K562 (cell line): ENCODE data around the gene CSNK1D. TPM values are rescaled to one million over a fixed set of nuclear protein-coding genes. Genes with fewer than 3 reads are reported as not detected.

Source experiments
- ATF6 ChIP-seq: sonication (generic); formaldehyde crosslinking; IDR thresholded peaks from 2 replicates; pipeline ENCODE4 v1.4.0; 2020; ENCODE audit warnings: mild to moderate bottlenecking, missing genetic modification reagents
- ATF7 ChIP-seq: fragments of 450-650 bp; IDR thresholded peaks from 2 replicates; pipeline ENCODE4 v1.7.1; 2014; ENCODE audit warnings: mild to moderate bottlenecking, moderate library complexity
- ELF1 ChIP-seq: fragments of 200-800 bp; sonication (Bioruptor generic); IDR thresholded peaks from 2 replicates; pipeline ENCODE4 v1.6.1; 2016; ENCODE audit warnings: missing genetic modification characterization, missing compliant biosample characterization
- ETS2 ChIP-seq: IDR thresholded peaks from 2 replicates; pipeline ENCODE4 v1.6.1; 2016; ENCODE audit warnings: borderline replicate concordance, missing genetic modification characterization, mild to moderate bottlenecking, moderate library complexity, missing compliant biosample characterization; ENCODE audit not compliant: poor library complexity, severe bottlenecking
- FOXO4 ChIP-seq: fragments of 450-650 bp; formaldehyde crosslinking; IDR thresholded peaks from 2 replicates; pipeline ENCODE4 v1.4.0; 2020; ENCODE audit warnings: mild to moderate bottlenecking, moderate library complexity
- NELFE ChIP-seq: IDR thresholded peaks from 2 replicates; pipeline ENCODE4 v1.6.1; 2011; ENCODE audit warnings: mild to moderate bottlenecking; ENCODE audit not compliant: insufficient read depth, insufficient read length
- REST ChIP-seq, 2 experiments: fragments of 450-650 bp; formaldehyde crosslinking in 1 of 2; IDR thresholded peaks; 2 replicates each; pipeline versions ENCODE4 v1.4.0 to v1.6.1; 2014 to 2020; ENCODE audit warnings: mild to moderate bottlenecking in 2 of 2, borderline replicate concordance in 1 of 2, low read depth in 1 of 2
- SIN3A ChIP-seq, 2 experiments: fragments of 150-350 bp in 1 of 2; IDR thresholded peaks; 2 replicates each; pipeline ENCODE4 v1.6.1; 2011 to 2016; ENCODE audit warnings: borderline replicate concordance in 2 of 2, low read depth in 2 of 2, low read length in 2 of 2, mild to moderate bottlenecking in 2 of 2, moderate library complexity in 2 of 2; ENCODE audit not compliant: control insufficient read depth in 1 of 2
- ZBTB7A ChIP-seq: IDR thresholded peaks from 2 replicates; pipeline ENCODE4 v1.6.1; 2011; ENCODE audit warnings: low read depth, mild to moderate bottlenecking, low read length, moderate library complexity, borderline replicate concordance; ENCODE audit not compliant: control insufficient read depth
- ZNF639 ChIP-seq, 2 experiments: fragments of 200-800 bp in 1 of 2; sonication (Bioruptor generic) in 1 of 2; sonication (generic) in 1 of 2; formaldehyde crosslinking in 1 of 2; IDR thresholded peaks in 1 of 2; conservative IDR thresholded peaks in 1 of 2; 2 replicates each; pipeline versions ENCODE4 v1.5.0 to v1.6.1; 2016 to 2020; ENCODE audit warnings: missing compliant biosample characterization in 1 of 2, missing genetic modification characterization in 1 of 2, missing genetic modification reagents in 1 of 2
- ZNF780A ChIP-seq: fragments of 250-450 bp; sonication (Bioruptor Pico); IDR thresholded peaks from 2 replicates; pipeline ENCODE4 v1.5.0; 2021; ENCODE audit warnings: mild to moderate bottlenecking
- polyA plus RNA-seq, 8 experiments: library from polyadenylated mRNA; depleted of rRNA in 4 of 8; stranded (reverse) in 5 of 8; unstranded in 3 of 8; fragments of >200 nt; fragmentation: Nextera tagmentation in 2 of 8; fragmentation: Illumina TruSeq in 1 of 8; extraction: Ambion mirVana in 2 of 8; extraction: Trizol in 1 of 8; gene quantifications; 2 replicates each; pipeline versions ENCODE4 v1.2.1 to v1.2.3, GENCODE V29; 2011 to 2014; ENCODE audit warnings: inconsistent platforms in 1 of 8, missing spikeins in 1 of 8
- total RNA-seq, 7 experiments: library from RNA; depleted of rRNA in 6 of 7; stranded (reverse); fragments of >200 nt in 6 of 7; fragmentation: Illumina TruSeq in 2 of 7; extraction: Trizol in 2 of 7; gene quantifications; 2 replicates each; pipeline versions ENCODE4 v1.2.1 to v1.2.3, GENCODE V29; 2011 to 2021; ENCODE audit warnings: low replicate concordance in 1 of 7

CSNK1D gene
- total and polyA plus RNA-seq, 9 of the 15 experiments (the other 6 are each of a cell fraction or from before 2014, with no cell fraction given), result 6.5 to 133 (median 41.3) TPM

- peak; percentile 97 for TF ChIP-seq REST (IDR thresholded peaks at IDR 0.05; ENCODE audit: borderline replicate concordance)
- TF ChIP-seq REST (CRISPR knock-in tag; IDR thresholded peaks at IDR 0.05; ENCODE audit: low read depth), result no peak
- TF ChIP-seq ZNF639 (CRISPR knock-in tag; conservative IDR thresholded peaks at IDR 0.05 in 1 of 2, IDR thresholded peaks at IDR 0.05 in 1 of 2), result peak in 1 of 2 experiments; percentile 72; a peak in 2 of 4 replicates
- TF ChIP-seq ZBTB7A, result no peak
- TF ChIP-seq ELF1, result peak; percentile 77
- no peak for TF ChIP-seq NELFE
- peak; percentile 67 to 90; a peak in 2 of 4 replicates for TF ChIP-seq SIN3A (IDR thresholded peaks at IDR 0.05; ENCODE audit: borderline replicate concordance in 2 of 2, control insufficient read depth in 1 of 2, low read depth in 2 of 2, low read length in 2 of 2)
- TF ChIP-seq FOXO4 (CRISPR knock-in tag), result no peak
- no peak for TF ChIP-seq ETS2 (tag)
- peak; percentile 92 for TF ChIP-seq ATF7
- no peak for TF ChIP-seq ZNF780A
- no peak for TF ChIP-seq ATF6 (CRISPR knock-in tag)
Measured at GRCh38 chr17:82287868-82288801, 14.6 kb upstream of the CSNK1D start (continued).
